Thyroid gland (tissue), 4 donors: ENCODE results near the gene SNX14. TPM values are rescaled to one million over a fixed set of nuclear protein-coding genes. Genes with fewer than 3 reads are reported as not detected.
"Not testable (repeated sequence)": the region's sequence is repeated elsewhere in the genome, so short reads cannot be mapped to it uniquely, and the experiment has no call there.

Source experiments
- DNase-seq, 2 donors: peaks; one replicate each; pipeline ENCODE4 v3.0.0-alpha.2; 2019
- H3K27ac ChIP-seq, 3 donors: fragments of 200-600 bp; sonication (generic); 1 replicate in 2 of 3; 2 replicates in 1 of 3; pipeline ENCODE4 v1.5.1; 2016 to 2019; ENCODE audit warnings: mild to moderate bottlenecking in 1 of 3, moderate library complexity in 1 of 3
- H3K27me3 ChIP-seq: fragments of 200-600 bp; sonication (generic); one replicate; pipeline ENCODE4 v1.5.1; 2019
- H3K36me3 ChIP-seq, 2 donors: fragments of 200-600 bp; sonication (generic); one replicate each; pipeline ENCODE4 v1.5.1; 2016 to 2019
- H3K4me1 ChIP-seq, 2 donors: fragments of 200-600 bp; sonication (generic); one replicate each; pipeline ENCODE4 v1.5.1; 2017 to 2019
- H3K4me3 ChIP-seq, 3 donors: fragments of 200-600 bp; sonication (generic); replicated peaks in 1 of 3; 1 replicate in 2 of 3; 2 replicates in 1 of 3; pipeline ENCODE4 v1.5.1; 2016; ENCODE audit warnings: mild to moderate bottlenecking in 1 of 3
- H3K9me3 ChIP-seq: fragments of 200-600 bp; sonication (generic); one replicate; pipeline ENCODE4 v1.5.1; 2017
- CTCF ChIP-seq, 6 experiments: fragments of 200-600 bp in 3 of 6; fragments of 450-650 bp in 3 of 6; sonication (generic) in 3 of 6; IDR thresholded peaks; one replicate each; pipeline ENCODE4 v1.5.1; 2016 to 2019; ENCODE audit warnings: antibody characterized with exemption in 6 of 6, mild to moderate bottlenecking in 2 of 6, inconsistent platforms in 1 of 6, moderate library complexity in 1 of 6
- POLR2A ChIP-seq, 2 donors: fragments of 450-650 bp; IDR thresholded peaks; one replicate each; pipeline ENCODE4 v1.6.1; 2017; ENCODE audit warnings: antibody characterized with exemption in 2 of 2, mild to moderate bottlenecking in 2 of 2, moderate library complexity in 1 of 2
- WGBS, 2 donors: methylation state at CpG; one replicate each; pipeline ENCODE4 v1.1.5; 2017; 5-methylcytosine and 5-hydroxymethylcytosine counted together
- intact Hi-C: fragments of 100-400 bp; cut with DNase I; formaldehyde crosslinking; loops from one replicate; pipeline ENCODE4 v1.15.1; 2023
- total RNA-seq, 4 donors: library from RNA; depleted of rRNA; stranded (reverse); fragments of >200 nt; gene quantifications; one replicate each; pipeline ENCODE4 v1.2.3, GENCODE V29; 2016

SNX14 gene
- total RNA-seq, 4 donors from 2014 or later, result 94.9 to 160 (median 124) TPM

- H3K4me1 ChIP-seq, result peaks cover 0 to 5% of the 10 kb centered on the region in 2 donors
- H3K36me3 ChIP-seq, result peaks cover 5 to 9% of the 10 kb centered on the region in 2 donors
- intact Hi-C loops, result no loop called here
- TF ChIP-seq CTCF (IDR thresholded peaks at IDR 0.05), result no peak
- no peak for TF ChIP-seq POLR2A (IDR thresholded peaks at IDR 0.05)
- no peak for DNase-seq
- no peaks in the 10 kb centered on the region for H3K9me3 ChIP-seq
- H3K4me3 ChIP-seq, result no peak overlapping the region
- no peak overlapping the region for H3K27ac ChIP-seq
- no peaks in the 10 kb centered on the region for H3K27me3 ChIP-seq
Measured at GRCh38 chr6:85547719-85548118, 45.9 kb downstream of the SNX14 start.

- no peak for DNase-seq
- no peak for TF ChIP-seq CTCF (IDR thresholded peaks at IDR 0.05)
- no peak for TF ChIP-seq POLR2A (IDR thresholded peaks at IDR 0.05)
- no peaks in the 10 kb centered on the region for H3K4me1 ChIP-seq
- no peaks in the 10 kb centered on the region for H3K27me3 ChIP-seq
- intact Hi-C loops, result no loop called here
- H3K4me3 ChIP-seq, result no peak overlapping the region
- H3K36me3 ChIP-seq, result peaks cover 9 to 10% of the 10 kb centered on the region in 2 donors
- H3K27ac ChIP-seq, result no peak overlapping the region
- H3K9me3 ChIP-seq, result no peaks in the 10 kb centered on the region
- WGBS, 2 donors, result 94 to 98% methylated on average over 1 of the region's 1 CpG
Measured at GRCh38 chr6:85544776-85545175, 48.9 kb downstream of the SNX14 start.

GRCh38 chr6:85537055-85537494 is 56.6 kb downstream of the SNX14 start:
- no peaks in the 10 kb centered on the region for H3K4me1 ChIP-seq
- no peak for DNase-seq
- TF ChIP-seq POLR2A (IDR thresholded peaks at IDR 0.05) (no peak), CTCF (IDR thresholded peaks at IDR 0.05) (peak in 4 of 6 experiments; percentile 40 to 60 (median 50))
- no peak overlapping the region for H3K27ac ChIP-seq
- intact Hi-C loops, result no loop called here
- WGBS, 2 donors, result 59 to 69% methylated on average over 2 of the region's 2 CpGs
- H3K36me3 ChIP-seq, result peaks cover 6 to 14% of the 10 kb centered on the region in 2 donors
- H3K9me3 ChIP-seq, result no peaks in the 10 kb centered on the region
- no peaks in the 10 kb centered on the region for H3K27me3 ChIP-seq
- no peak overlapping the region for H3K4me3 ChIP-seq

GRCh38 chr6:85524281-85524680 is 69.4 kb downstream of the SNX14 start:
- DNase-seq, H3K4me3 ChIP-seq, H3K27me3 ChIP-seq, H3K27ac ChIP-seq, H3K4me1 ChIP-seq, intact Hi-C loops, H3K9me3 ChIP-seq: not testable (repeated sequence)
- WGBS, 2 donors, result 79 to 91% methylated on average over 2 of the region's 2 CpGs
- H3K36me3 ChIP-seq, result peaks cover 3 to 14% of the 10 kb centered on the region in 2 donors

GRCh38 chr6:85516168-85516567 is 77.5 kb downstream of the SNX14 start:
- intact Hi-C loops, result no loop called here

GRCh38 chr6:85506441-85507093 is 87.1 kb downstream of the SNX14 start:
- Histone ChIP-seq H3K36me3 (peaks cover 5 to 11% of the 10 kb centered on the region in 2 donors), H3K4me1 (no peaks in the 10 kb centered on the region), H3K27me3 (no peaks in the 10 kb centered on the region), H3K4me3 (no peak overlapping the region), H3K9me3 (no peaks in the 10 kb centered on the region), H3K27ac (no peak overlapping the region)
- WGBS, 2 donors, result 92 to 94% methylated on average over 8 of the region's 8 CpGs
- intact Hi-C loops, result no loop called here
- no peak for DNase-seq
- TF ChIP-seq POLR2A (IDR thresholded peaks at IDR 0.05), result no peak
- TF ChIP-seq CTCF (IDR thresholded peaks at IDR 0.05), result no peak

More at GRCh38 chr6:85516168-85516567, 77.5 kb downstream of the SNX14 start:
- Histone ChIP-seq H3K4me3 (no peak overlapping the region), H3K4me1 (no peaks in the 10 kb centered on the region), H3K9me3 (no peaks in the 10 kb centered on the region), H3K27ac (no peak overlapping the region), H3K36me3 (peaks cover 26 to 28% of the 10 kb centered on the region in 2 donors), H3K27me3 (no peaks in the 10 kb centered on the region)
- no peak for DNase-seq
- TF ChIP-seq POLR2A (IDR thresholded peaks at IDR 0.05), result no peak
